CD8-positive, alpha-beta memory T cell (primary cell): ENCODE data around the gene DUOX1. TPM values are rescaled to one million over a fixed set of nuclear protein-coding genes. Genes with fewer than 3 reads are reported as not detected.
A peak's percentile ranks its signal among the peaks of the same experiment; 100 is the strongest.

ENCODE experiments used
- CTCF ChIA-PET: fragments of 350-600 bp; sonication (Branson Sonifier 250); formaldehyde crosslinking; loops from one replicate; lab custom pipeline; 2021; ENCODE audit warnings: antibody characterized with exemption; lab: Charles Lee
- POLR2A ChIA-PET: fragments of 350-600 bp; sonication (Branson Sonifier 250); formaldehyde crosslinking; loops from one replicate; lab custom pipeline; 2021; ENCODE audit warnings: antibody characterized with exemption; lab: Charles Lee
- DNase-seq, 5 donors: peaks; one replicate each; pipeline versions ENCODE4 v3.0.0 to v3.0.0-alpha.2; 2020 to 2022; ENCODE audit warnings: mixed read lengths in 1 of 5
- H3K27ac ChIP-seq: one replicate; pipeline ENCODE4 v1.7.0; 2013; ENCODE audit warnings: low read depth, mild to moderate bottlenecking, low read length, moderate library complexity
- H3K27me3 ChIP-seq: 2 replicates; pipeline ENCODE4 v1.7.0; 2013; ENCODE audit warnings: low read length, mild to moderate bottlenecking; ENCODE audit not compliant: insufficient read depth, poor library complexity, severe bottlenecking
- H3K36me3 ChIP-seq: 2 replicates; pipeline ENCODE4 v1.7.0; 2013; ENCODE audit warnings: mild to moderate bottlenecking, low read length, moderate library complexity; ENCODE audit not compliant: insufficient read depth
- H3K4me1 ChIP-seq: 2 replicates; pipeline ENCODE4 v1.7.0; 2013; ENCODE audit warnings: mild to moderate bottlenecking, low read length, moderate library complexity; ENCODE audit not compliant: insufficient read depth
- H3K4me3 ChIP-seq: 2 replicates; pipeline ENCODE4 v1.7.0; 2013; ENCODE audit warnings: mild to moderate bottlenecking, low read length
- H3K9me3 ChIP-seq: 2 replicates; pipeline ENCODE4 v1.7.0; 2013; ENCODE audit warnings: mild to moderate bottlenecking, low read length
- H3K27ac Mint-ChIP-seq, 8 donors: one replicate each; pipeline ENCODE4 v1.8.0; 2020 to 2021; ENCODE audit warnings: mixed read lengths in 8 of 8, mild to moderate bottlenecking in 6 of 8, inconsistent platforms in 3 of 8, moderate library complexity in 3 of 8
- H3K27me3 Mint-ChIP-seq, 2 donors: one replicate each; pipeline ENCODE4 v1.8.0; 2020 to 2021; ENCODE audit warnings: mixed read lengths in 2 of 2, mild to moderate bottlenecking in 1 of 2, moderate library complexity in 1 of 2
- H3K36me3 Mint-ChIP-seq, 3 donors: one replicate each; pipeline ENCODE4 v1.8.0; 2020 to 2021; ENCODE audit warnings: mixed read lengths in 3 of 3, inconsistent platforms in 1 of 3, mild to moderate bottlenecking in 1 of 3
- H3K4me1 Mint-ChIP-seq, 3 donors: one replicate each; pipeline ENCODE4 v1.8.0; 2020 to 2021; ENCODE audit warnings: mixed read lengths in 3 of 3, inconsistent platforms in 1 of 3, mild to moderate bottlenecking in 1 of 3
- H3K4me3 Mint-ChIP-seq, 7 donors: one replicate each; pipeline ENCODE4 v1.8.0; 2020 to 2021; ENCODE audit warnings: mixed read lengths in 7 of 7, mild to moderate bottlenecking in 6 of 7, moderate library complexity in 4 of 7, inconsistent platforms in 2 of 7
- H3K9me3 Mint-ChIP-seq, 5 donors: one replicate each; pipeline ENCODE4 v1.8.0; 2020 to 2022; ENCODE audit warnings: mixed read lengths in 5 of 5, mild to moderate bottlenecking in 3 of 5, moderate library complexity in 2 of 5, inconsistent platforms in 1 of 5
- polyA plus RNA-seq: library from polyadenylated mRNA; unstranded; fragments of 300-500 nt; fragmentation: Illumina TruSeq; gene quantifications from one replicate; pipeline ENCODE4 v1.2.3, GENCODE V29; 2021
- total RNA-seq, 2 experiments: library from RNA; stranded (reverse); gene quantifications; one replicate each; pipeline ENCODE4 v1.2.3, GENCODE V29; 2021

The DUOX1 gene
- total and polyA plus RNA-seq, 3 experiments from 2014 or later: 0.11 to 1.2 TPM; not detected in 1

GRCh38 chr15:45164914-45165313 lies 35.1 kb downstream of the DUOX1 start:
- no peaks in the 10 kb centered on the region for H3K9me3 Mint-ChIP-seq
- DNase-seq: no peak
- ChIA-PET POLR2A (no interaction called here), CTCF (interaction anchor here (1.0 to 3.4 kb wide), 6 partner anchors 11 to 238 kb away, joined by 3 to 18 read pairs (median 8); a partner anchor contains a TSS)
- Histone ChIP-seq H3K27ac (no peak overlapping the region), H3K4me1 (peaks cover 15% of the 10 kb centered on the region), H3K4me3 (no peak overlapping the region), H3K27me3 (no peaks in the 10 kb centered on the region), H3K9me3 (no peaks in the 10 kb centered on the region), H3K36me3 (no peaks in the 10 kb centered on the region)
- H3K36me3 Mint-ChIP-seq: peaks cover 0 to 4% (median 2%) of the 10 kb centered on the region in 3 donors
- peak overlapping the region; percentile 50 to 97 (median 78) for H3K27ac Mint-ChIP-seq
- H3K27me3 Mint-ChIP-seq: no peaks in the 10 kb centered on the region
- H3K4me3 Mint-ChIP-seq: peak overlapping the region; percentile 13 to 78 (median 72)
- H3K4me1 Mint-ChIP-seq: peaks cover 11 to 23% (median 22%) of the 10 kb centered on the region in 3 donors

- Histone ChIP-seq H3K9me3 (no peaks in the 10 kb centered on the region), H3K4me1 (peaks cover 15% of the 10 kb centered on the region), H3K4me3 (no peak overlapping the region), H3K36me3 (no peaks in the 10 kb centered on the region), H3K27me3 (no peaks in the 10 kb centered on the region), H3K27ac (no peak overlapping the region)
- Mint-ChIP-seq H3K27ac (peak overlapping the region; percentile 57 to 97 (median 87)), H3K36me3 (peaks cover 0 to 1% (median 0%) of the 10 kb centered on the region in 3 donors), H3K9me3 (no peaks in the 10 kb centered on the region), H3K4me3 (peak overlapping the region; percentile 71 to 91 (median 77)), H3K27me3 (no peaks in the 10 kb centered on the region), H3K4me1 (peaks cover 9 to 23% (median 22%) of the 10 kb centered on the region in 3 donors)
- no peak for DNase-seq
- ChIA-PET CTCF (interaction anchor here (1.0 to 3.4 kb wide), 4 partner anchors 15 to 235 kb away, joined by 3 to 13 read pairs (median 6); no protein-coding TSS in a partner anchor), POLR2A (no interaction called here)
Observed at GRCh38 chr15:45165536-45165935, 35.7 kb downstream of the DUOX1 start.

GRCh38 chr15:45166834-45167630 lies 37.2 kb downstream of the DUOX1 start:
- Histone ChIP-seq H3K27ac (peak overlapping the region; percentile 85), H3K36me3 (no peaks in the 10 kb centered on the region), H3K9me3 (no peaks in the 10 kb centered on the region), H3K27me3 (no peaks in the 10 kb centered on the region), H3K4me3 (peak overlapping the region; percentile 78), H3K4me1 (peaks cover 15% of the 10 kb centered on the region)
- Mint-ChIP-seq H3K27me3 (no peaks in the 10 kb centered on the region), H3K36me3 (no peaks in the 10 kb centered on the region), H3K4me3 (peak overlapping the region; percentile 67 to 91 (median 80)), H3K9me3 (no peaks in the 10 kb centered on the region), H3K4me1 (peaks cover 9 to 22% (median 21%) of the 10 kb centered on the region in 3 donors), H3K27ac (peak overlapping the region; percentile 67 to 89 (median 84))
- ChIA-PET CTCF (interaction anchor here (0.6 to 3.5 kb wide), 21 partner anchors 8 to 233 kb away, joined by 3 to 19 read pairs (median 4); partner anchors contain the start of gene SHF), POLR2A (interaction anchor here (1.1 to 2.9 kb wide), 6 partner anchors 8 to 40 kb away, joined by 3 to 14 read pairs (median 4); partner anchors contain the start of gene SHF)
- peak; percentile 66 to 87 (median 76) for DNase-seq

GRCh38 chr15:45167631-45168205 lies 37.9 kb downstream of the DUOX1 start:
- peaks cover 15% of the 10 kb centered on the region for H3K4me1 ChIP-seq
- Mint-ChIP-seq H3K36me3 (no peaks in the 10 kb centered on the region), H3K4me1 (peaks cover 9 to 22% (median 21%) of the 10 kb centered on the region in 3 donors), H3K9me3 (no peaks in the 10 kb centered on the region), H3K4me3 (peak overlapping the region; percentile 67 to 91 (median 80)), H3K27ac (peak overlapping the region; percentile 67 to 89 (median 80)), H3K27me3 (no peaks in the 10 kb centered on the region)
- peak overlapping the region; percentile 85 for H3K27ac ChIP-seq
- no peak for DNase-seq
- H3K36me3 ChIP-seq: no peaks in the 10 kb centered on the region
- POLR2A ChIA-PET: interaction anchor here (1.1 to 2.9 kb wide), 6 partner anchors 9 to 41 kb away, joined by 3 to 14 read pairs (median 4); partner anchors contain the start of gene SHF
- CTCF ChIA-PET: interaction anchor here (0.6 to 3.5 kb wide), 20 partner anchors 9 to 290 kb away, joined by 3 to 19 read pairs (median 4); partner anchors contain the start of gene SHF
- H3K4me3 ChIP-seq: peak overlapping the region; percentile 78
- H3K9me3 ChIP-seq: no peaks in the 10 kb centered on the region
- no peaks in the 10 kb centered on the region for H3K27me3 ChIP-seq

- CTCF ChIA-PET: interaction anchor here (0.8 to 3.5 kb wide), 13 partner anchors 8 to 290 kb away, joined by 3 to 19 read pairs (median 6); partner anchors contain the start of gene SHF
- POLR2A ChIA-PET: interaction anchor here (1.4 to 2.9 kb wide), 4 partner anchors 12 to 42 kb away, joined by 4 to 14 read pairs (median 4); no protein-coding TSS in a partner anchor
- Mint-ChIP-seq H3K4me1 (peaks cover 4 to 22% (median 17%) of the 10 kb centered on the region in 3 donors), H3K9me3 (no peaks in the 10 kb centered on the region), H3K4me3 (peak overlapping the region in 2 of 7 donors; percentile 18 to 80), H3K36me3 (no peaks in the 10 kb centered on the region), H3K27ac (peak overlapping the region in 5 of 8 donors; percentile 67 to 95 (median 85)), H3K27me3 (no peaks in the 10 kb centered on the region)
- Histone ChIP-seq H3K27ac (peak overlapping the region; percentile 6), H3K27me3 (no peaks in the 10 kb centered on the region), H3K4me1 (peaks cover 15% of the 10 kb centered on the region), H3K36me3 (no peaks in the 10 kb centered on the region), H3K4me3 (no peak overlapping the region), H3K9me3 (no peaks in the 10 kb centered on the region)
- DNase-seq: no peak
Observed at GRCh38 chr15:45168286-45168685, 38.5 kb downstream of the DUOX1 start.

- ChIA-PET POLR2A (interaction anchor here (1.4 to 2.9 kb wide), 2 partner anchors 29 to 32 kb away, joined by 4 to 14 read pairs; no protein-coding TSS in a partner anchor), CTCF (interaction anchor here (1.1 to 3.5 kb wide), 10 partner anchors 10 to 289 kb away, joined by 3 to 19 read pairs (median 6); partner anchors contain the start of gene SHF)
- Histone ChIP-seq H3K27me3 (no peaks in the 10 kb centered on the region), H3K9me3 (no peaks in the 10 kb centered on the region), H3K36me3 (no peaks in the 10 kb centered on the region), H3K4me1 (peaks cover 15% of the 10 kb centered on the region), H3K27ac (peak overlapping the region; percentile 6), H3K4me3 (no peak overlapping the region)
- Mint-ChIP-seq H3K4me3 (peak overlapping the region in 2 of 7 donors; percentile 13 to 80), H3K27ac (peak overlapping the region in 7 of 8 donors; percentile 46 to 85 (median 68)), H3K36me3 (no peaks in the 10 kb centered on the region), H3K27me3 (no peaks in the 10 kb centered on the region), H3K9me3 (no peaks in the 10 kb centered on the region), H3K4me1 (peaks cover 4 to 22% (median 17%) of the 10 kb centered on the region in 3 donors)
- no peak for DNase-seq
Observed at GRCh38 chr15:45168751-45169551, 39.2 kb downstream of the DUOX1 start.
